HEK293T (cell line): ENCODE measurements around the gene BMP2.

ENCODE experiments used
- ARNT ChIP-seq: fragments of 450-650 bp; IDR thresholded peaks from 2 replicates; pipeline ENCODE4 v1.6.1; 2017; ENCODE audit warnings: mild to moderate bottlenecking
- BHLHE40 ChIP-seq: fragments of 450-650 bp; IDR thresholded peaks from 2 replicates; pipeline ENCODE4 v1.6.1; 2016; ENCODE audit warnings: mild to moderate bottlenecking, moderate library complexity, borderline replicate concordance
- ELF4 ChIP-seq: fragments of 450-650 bp; IDR thresholded peaks from 2 replicates; pipeline ENCODE4 v1.6.1; 2017; ENCODE audit warnings: antibody characterized with exemption
- FOXA1 ChIP-seq: fragments of 450-650 bp; IDR thresholded peaks from 2 replicates; pipeline ENCODE4 v1.6.1; 2016; ENCODE audit warnings: mild to moderate bottlenecking
- FOXK2 ChIP-seq: fragments of 450-650 bp; IDR thresholded peaks from 2 replicates; pipeline ENCODE4 v1.6.1; 2016; ENCODE audit warnings: mild to moderate bottlenecking
- FOXM1 ChIP-seq: fragments of 450-650 bp; IDR thresholded peaks from 2 replicates; pipeline ENCODE4 v1.6.1; 2017; ENCODE audit warnings: mild to moderate bottlenecking, borderline replicate concordance
- LEF1 ChIP-seq: fragments of 450-650 bp; IDR thresholded peaks from 2 replicates; pipeline ENCODE4 v1.6.1; 2017; ENCODE audit warnings: mild to moderate bottlenecking, borderline replicate concordance
- NFRKB ChIP-seq: fragments of 450-650 bp; IDR thresholded peaks from 2 replicates; pipeline ENCODE4 v1.6.1; 2016; ENCODE audit warnings: mild to moderate bottlenecking, moderate library complexity
- PKNOX1 ChIP-seq: fragments of 450-650 bp; IDR thresholded peaks from 2 replicates; pipeline ENCODE4 v1.6.1; 2016
- SP1 ChIP-seq: fragments of 450-650 bp; IDR thresholded peaks from 2 replicates; pipeline ENCODE4 v1.6.1; 2017
- SUZ12 ChIP-seq: fragments of 450-650 bp; IDR thresholded peaks from 2 replicates; pipeline ENCODE4 v1.6.1; 2016; ENCODE audit warnings: mild to moderate bottlenecking
- TARDBP ChIP-seq: fragments of 450-650 bp; IDR thresholded peaks from 2 replicates; pipeline ENCODE4 v1.6.1; 2016
- ZNF384 ChIP-seq: fragments of 450-650 bp; IDR thresholded peaks from 2 replicates; pipeline ENCODE4 v1.6.1; 2016

- TF ChIP-seq FOXA1 (no peak), SP1 (no peak), LEF1 (no peak), SUZ12 (no peak), PKNOX1 (no peak), TARDBP (no peak), FOXM1 (no peak), NFRKB (no peak), FOXK2 (no peak), ZNF384 (no peak), ELF4 (no peak), ARNT (no peak), BHLHE40 (no peak)
Observed at GRCh38 chr20:6735942-6736845, 31.3 kb upstream of the BMP2 start.
